K562 (cell line): ENCODE data around the gene HEPHL1. TPM values are rescaled to one million over a fixed set of nuclear protein-coding genes. Genes with fewer than 3 reads are reported as not detected.

Source experiments
- ATAC-seq: fragments of 200-7000 bp; cut with Tn5 transposase; 3 replicates; pipeline ENCODE4 v1.9.1; 2020; ENCODE audit warnings: moderate library complexity
- BruUV-seq: library from RNA; stranded (reverse); fragments of 400-500 nt; replicated peaks from 2 replicates; lab custom pipeline; 2021; lab: Mats Ljungman, UMichigan
- CTCF ChIA-PET: fragments of 300-600 bp; formaldehyde crosslinking; extraction: SDS; loops from one replicate; lab custom pipeline; 2021; ENCODE audit warnings: low intra/inter-chr PET ratio; lab: Yijun Ruan, JAX
- POLR2A ChIA-PET: fragments of 300-600, 350-650 bp; sonication (Branson Sonifier 250); formaldehyde crosslinking; extraction: SDS; loops from one replicate; lab custom pipeline; 2021; ENCODE audit warnings: antibody characterized with exemption, inconsistent platforms; lab: Yijun Ruan, JAX
- DNase-seq, 4 experiments: peaks; one replicate each; pipeline versions ENCODE4 v3.0.0 to v3.0.0-alpha.2; 2011 to 2018; ENCODE audit warnings: low spot score in 3 of 4, mixed read lengths in 3 of 4; ENCODE audit errors: extremely low read depth in 1 of 4
- FAIRE-seq: peaks from 2 replicates; lab custom pipeline; 2011; peaks lifted over from hg19 to GRCh38; lab: Jason Lieb, UNC
- H2AFZ ChIP-seq: 2 replicates; pipeline ENCODE4 v1.6.0; 2011; ENCODE audit warnings: low read depth, low read length, control low read depth, inconsistent platforms
- H3K27ac ChIP-seq: fragments of 200-600 bp; 3 replicates; pipeline ENCODE4 v1.8.0; 2011; ENCODE audit warnings: low read depth, mild to moderate bottlenecking, control low read depth, inconsistent platforms, low read length, moderate library complexity, mixed read lengths; ENCODE audit errors: extremely low read depth
- H3K27me3 ChIP-seq, 2 experiments: fragments of 300-600 bp in 1 of 2; 2 replicates in 1 of 2; 3 replicates in 1 of 2; pipeline versions ENCODE4 v1.6.0 to v1.8.0; 2011; ENCODE audit warnings: inconsistent platforms in 2 of 2, low read length in 2 of 2, mild to moderate bottlenecking in 1 of 2, mixed read lengths in 1 of 2, moderate library complexity in 1 of 2; ENCODE audit not compliant: control insufficient read depth in 2 of 2, insufficient read depth in 2 of 2
- H3K36me3 ChIP-seq: fragments of 300-600 bp; 3 replicates; pipeline ENCODE4 v1.8.0; 2011; ENCODE audit warnings: mild to moderate bottlenecking, low read length, inconsistent platforms; ENCODE audit not compliant: control insufficient read depth, insufficient read depth
- H3K4me1 ChIP-seq, 2 experiments: fragments of 200-600 bp in 1 of 2; replicated peaks in 1 of 2; 2 replicates in 1 of 2; 3 replicates in 1 of 2; pipeline versions ENCODE4 v1.5.1 to v1.8.0; 2011; ENCODE audit warnings: inconsistent platforms in 2 of 2, low read length in 2 of 2, mild to moderate bottlenecking in 1 of 2, mixed read lengths in 1 of 2, moderate library complexity in 1 of 2; ENCODE audit not compliant: control insufficient read depth in 2 of 2, insufficient read depth in 2 of 2
- H3K4me2 ChIP-seq: 2 replicates; pipeline ENCODE4 v1.6.1; 2011; ENCODE audit warnings: low read length, control low read depth, inconsistent platforms, mixed read lengths; ENCODE audit not compliant: insufficient read depth
- H3K4me3 ChIP-seq: fragments of 200-600 bp; sonication (generic), shearing (Covaris generic); 2 replicates; pipeline ENCODE4 v1.5.1; 2016; ENCODE audit warnings: control low read depth, inconsistent platforms
- H3K79me2 ChIP-seq: fragments of 200-600 bp; 3 replicates; pipeline ENCODE4 v1.8.0; 2011; ENCODE audit warnings: low read length, inconsistent platforms; ENCODE audit not compliant: control insufficient read depth, insufficient read depth
- H3K9ac ChIP-seq, 2 experiments: 2 replicates each; pipeline versions ENCODE4 v1.6.0 to v1.6.1; 2011; ENCODE audit warnings: low read depth in 2 of 2, low read length in 2 of 2, control low read depth in 1 of 2, inconsistent platforms in 1 of 2, mild to moderate bottlenecking in 1 of 2, mixed read lengths in 1 of 2; ENCODE audit not compliant: insufficient read depth in 1 of 2
- H3K9me1 ChIP-seq: one replicate; pipeline ENCODE4 v1.6.0; 2011; ENCODE audit warnings: inconsistent platforms, mild to moderate bottlenecking, low read length, moderate library complexity; ENCODE audit not compliant: control insufficient read depth, insufficient read depth
- H3K9me3 ChIP-seq: replicated peaks from 2 replicates; pipeline ENCODE4 v1.5.1; 2011; ENCODE audit warnings: low read depth, low read length, inconsistent platforms; ENCODE audit not compliant: control insufficient read depth, insufficient read depth
- H4K20me1 ChIP-seq: replicated peaks from 2 replicates; pipeline ENCODE4 v1.6.1; 2011; ENCODE audit warnings: low read length, inconsistent platforms, mixed read lengths; ENCODE audit not compliant: control insufficient read depth, insufficient read depth
- CREB3L1 ChIP-seq: fragments of 450-650 bp; IDR thresholded peaks from 2 replicates; pipeline ENCODE4 v1.6.1; 2014; ENCODE audit warnings: low read depth, mild to moderate bottlenecking, moderate library complexity, borderline replicate concordance
- JUND ChIP-seq, 2 experiments: IDR thresholded peaks; 2 replicates in 1 of 2; 3 replicates in 1 of 2; pipeline ENCODE4 v1.6.1; 2011; ENCODE audit warnings: borderline replicate concordance in 2 of 2, low read depth in 2 of 2, low read length in 2 of 2, improper control_type of control experiment in 1 of 2, missing biosample characterization in 1 of 2, missing genetic modification characterization in 1 of 2, missing genetic modification reagents in 1 of 2
- WGBS: fragments of 100-300 bp; shearing (Covaris generic); methylation state at CpG from one replicate; pipeline ENCODE4 v1.1.6; 2016; ENCODE audit warnings: low coverage, mixed read lengths; ENCODE audit not compliant: insufficient coverage; ENCODE audit errors: missing lambda C conversion rate; 5-methylcytosine and 5-hydroxymethylcytosine counted together
- in situ Hi-C: fragments of 300-500 bp; cut with MboI; formaldehyde crosslinking; loops from 4 replicates; pipeline ENCODE4 v1.15.0; 2018; ENCODE audit warnings: inconsistent platforms, mixed read lengths
- intact Hi-C: fragments of 100-400 bp; cut with micrococcal nuclease; formaldehyde crosslinking; loops from 2 replicates; pipeline ENCODE4 v1.14.2; 2022
- polyA plus RNA-seq, 8 experiments: library from polyadenylated mRNA; depleted of rRNA in 4 of 8; stranded (reverse) in 5 of 8; unstranded in 3 of 8; fragments of >200 nt; fragmentation: Nextera tagmentation in 2 of 8; fragmentation: Illumina TruSeq in 1 of 8; extraction: Ambion mirVana in 2 of 8; extraction: Trizol in 1 of 8; gene quantifications; 2 replicates each; pipeline versions ENCODE4 v1.2.1 to v1.2.3, GENCODE V29; 2011 to 2014; ENCODE audit warnings: inconsistent platforms in 1 of 8, missing spikeins in 1 of 8
- total RNA-seq, 7 experiments: library from RNA; depleted of rRNA in 6 of 7; stranded (reverse); fragments of >200 nt in 6 of 7; fragmentation: Illumina TruSeq in 2 of 7; extraction: Trizol in 2 of 7; gene quantifications; 2 replicates each; pipeline versions ENCODE4 v1.2.1 to v1.2.3, GENCODE V29; 2011 to 2021; ENCODE audit warnings: low replicate concordance in 1 of 7

Gene HEPHL1
- total and polyA plus RNA-seq, 9 of the 15 experiments (the other 6 are each of a cell fraction or from before 2014, with no cell fraction given): 0.01 TPM; not detected in 8

- ATAC-seq: no peak
- H3K79me2 ChIP-seq: no peaks in the 10 kb centered on the region
- peaks cover 0 to 4% of the 10 kb centered on the region in 2 experiments; a peak in 2 of 5 replicates for H3K27me3 ChIP-seq
- POLR2A ChIA-PET: no interaction called here
- WGBS: 0% methylated on average over 1 of the region's 1 CpG
- FAIRE-seq: no peak
- intact Hi-C loops (no loop called here), in situ Hi-C loops (no loop called here)
- H3K9me3 ChIP-seq: no peaks in the 10 kb centered on the region
- TF ChIP-seq JUND (IDR thresholded peaks at IDR 0.05; ENCODE audit: borderline replicate concordance, low read depth, low read length): no peak
- no peak for TF ChIP-seq JUND (tag; IDR thresholded peaks at IDR 0.05; ENCODE audit: borderline replicate concordance, low read depth, low read length)
- no peak for TF ChIP-seq CREB3L1
- BruUV-seq: no TSS peak
- CTCF ChIA-PET: no interaction called here
- H3K9me1 ChIP-seq: no peaks in the 10 kb centered on the region
- no peak overlapping the region for H2AFZ ChIP-seq
- H3K4me1 ChIP-seq: no peaks in the 10 kb centered on the region
- no peaks in the 10 kb centered on the region for H3K36me3 ChIP-seq
- H3K4me3 ChIP-seq: no peak overlapping the region
- H4K20me1 ChIP-seq: no peaks in the 10 kb centered on the region
- no peak overlapping the region for H3K4me2 ChIP-seq
- H3K27ac ChIP-seq: no peak overlapping the region
- H3K9ac ChIP-seq: no peak overlapping the region
- DNase-seq: no peak
Observed at GRCh38 chr11:94112206-94112953, 91.2 kb downstream of the HEPHL1 start.
